ENCODE data around the gene MLYCD. TPM values are rescaled to one million over a fixed set of nuclear protein-coding genes. Genes with fewer than 3 reads are reported as not detected.

MLYCD gene
- total and polyA plus RNA-seq, 2 experiments from 2014 or later = 9.3 to 10.6 TPM

- no peak for DNase-seq (ENCODE audit: low read depth in 1 of 2, low spot score in 1 of 2)
- H3K36me3 ChIP-seq = no peaks in the 10 kb centered on the region
- no peak overlapping the region for H3K4me3 ChIP-seq
- no peaks in the 10 kb centered on the region for H3K9me3 ChIP-seq (ENCODE audit: low read depth)
- H3K27me3 ChIP-seq = no peaks in the 10 kb centered on the region
- no peaks in the 10 kb centered on the region for H3K4me1 ChIP-seq (ENCODE audit: low read depth)
- no peak overlapping the region for H3K27ac ChIP-seq
- no peak for TF ChIP-seq CTCF (IDR thresholded peaks at IDR 0.05; ENCODE audit: low read depth, low read length)
Observed at GRCh38 chr16:83930730-83931500, 32.0 kb downstream of the MLYCD start.

DNA sequence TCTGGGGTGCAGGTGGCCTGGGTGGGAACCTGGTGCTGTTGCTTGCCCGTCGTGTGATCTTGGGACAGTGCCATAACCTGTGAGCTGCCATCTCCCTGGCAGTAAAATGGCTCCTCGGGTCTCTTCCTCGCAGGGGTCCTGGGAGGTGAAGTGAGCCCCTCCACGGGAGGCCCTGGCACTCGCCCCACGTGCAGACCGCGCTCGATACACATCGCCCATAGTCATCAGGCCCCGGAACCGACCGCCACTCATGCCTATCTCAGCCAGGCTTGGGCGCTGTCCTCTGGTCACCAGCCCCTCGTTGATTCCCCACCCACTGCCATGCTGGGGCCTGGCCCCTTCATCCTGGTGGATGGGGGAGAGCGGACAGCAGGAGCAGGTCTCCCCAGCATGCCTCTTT, 32.6 kb downstream of the MLYCD start:
- Histone ChIP-seq H3K4me3 (no peak overlapping the region), H3K9me3 (ENCODE audit: low read depth) (no peaks in the 10 kb centered on the region), H3K27me3 (no peaks in the 10 kb centered on the region), H3K27ac (no peak overlapping the region), H3K4me1 (ENCODE audit: low read depth) (no peaks in the 10 kb centered on the region), H3K36me3 (no peaks in the 10 kb centered on the region)
- DNase-seq (ENCODE audit: low read depth in 1 of 2, low spot score in 1 of 2) = no peak
- TF ChIP-seq CTCF (IDR thresholded peaks at IDR 0.05; ENCODE audit: low read depth, low read length) = no peak

DNA sequence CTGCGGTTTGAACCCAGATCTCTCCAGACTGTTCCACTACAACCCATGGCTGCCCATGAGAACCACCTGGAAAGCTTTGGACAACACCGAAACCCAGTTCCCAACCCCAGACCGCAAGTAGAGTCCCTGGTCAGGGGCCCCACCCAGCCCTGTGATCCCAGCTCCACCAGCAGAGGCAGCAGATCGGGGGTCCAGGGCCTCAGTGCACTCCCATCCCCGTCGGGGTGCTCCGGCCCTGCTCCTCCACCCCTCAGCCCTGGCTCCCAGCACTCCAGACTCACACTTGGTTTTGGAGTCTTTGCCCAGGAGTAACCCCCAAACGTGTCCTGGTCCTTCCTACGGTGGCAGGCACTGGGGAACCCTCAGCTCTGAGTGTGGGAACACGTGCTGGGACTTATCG, 33.4 kb downstream of the MLYCD start:
- Histone ChIP-seq H3K36me3 (no peaks in the 10 kb centered on the region), H3K4me1 (ENCODE audit: low read depth) (no peaks in the 10 kb centered on the region), H3K27ac (no peak overlapping the region), H3K27me3 (no peaks in the 10 kb centered on the region), H3K4me3 (no peak overlapping the region), H3K9me3 (ENCODE audit: low read depth) (no peaks in the 10 kb centered on the region)
- TF ChIP-seq CTCF (IDR thresholded peaks at IDR 0.05; ENCODE audit: low read depth, low read length) = no peak
- DNase-seq (ENCODE audit: low read depth in 1 of 2, low spot score in 1 of 2) = no peak

- DNase-seq (ENCODE audit: low read depth in 1 of 2, low spot score in 1 of 2) = no peak
- no peaks in the 10 kb centered on the region for H3K27me3 ChIP-seq
- no peak for TF ChIP-seq CTCF (IDR thresholded peaks at IDR 0.05; ENCODE audit: low read depth, low read length)
- no peaks in the 10 kb centered on the region for H3K4me1 ChIP-seq (ENCODE audit: low read depth)
- H3K9me3 ChIP-seq (ENCODE audit: low read depth) = no peaks in the 10 kb centered on the region
- no peak overlapping the region for H3K27ac ChIP-seq
- H3K4me3 ChIP-seq = no peak overlapping the region
- H3K36me3 ChIP-seq = no peaks in the 10 kb centered on the region
Observed at GRCh38 chr16:83932955-83933673, 34.2 kb downstream of the MLYCD start.

GRCh38 chr16:83933885-83934683, 35.2 kb downstream of the MLYCD start:
- H3K4me1 ChIP-seq (ENCODE audit: low read depth) = no peaks in the 10 kb centered on the region
- no peaks in the 10 kb centered on the region for H3K36me3 ChIP-seq
- peak in 1 of 2 donors; percentile 52 for DNase-seq (ENCODE audit: low read depth in 1 of 2, low spot score in 1 of 2)
- TF ChIP-seq CTCF (IDR thresholded peaks at IDR 0.05; ENCODE audit: low read depth, low read length) = no peak
- no peak overlapping the region for H3K27ac ChIP-seq
- no peaks in the 10 kb centered on the region for H3K27me3 ChIP-seq
- no peaks in the 10 kb centered on the region for H3K9me3 ChIP-seq (ENCODE audit: low read depth)
- no peak overlapping the region for H3K4me3 ChIP-seq
